ENCODE measurements around the gene HSFX1.
"Not testable (repeated sequence)": the region's sequence is repeated elsewhere in the genome, so short reads cannot be mapped to it uniquely, and the experiment has no call there.

The HSFX1 gene

GRCh38 chrX:149773768-149774167 lies at the start of gene HSFX1:
TSS of gene HSFX1 (plus strand) at chrX:149774068. CDS start at chrX:149774682, 614 bp downstream.
- not testable (repeated sequence) for DNase-seq (ENCODE audit: low read depth in 4 of 4, low spot score in 1 of 4)

GRCh38 chrX:149727308-149727707 lies 46.6 kb upstream of the HSFX1 start:
- DNase-seq (ENCODE audit: low read depth in 4 of 4, low spot score in 1 of 4), result not testable (repeated sequence)

- DNase-seq (ENCODE audit: low read depth in 4 of 4, low spot score in 1 of 4), result not testable (repeated sequence)
Measured at GRCh38 chrX:149742269-149742668, 31.6 kb upstream of the HSFX1 start.

GRCh38 chrX:149746390-149747007 lies 27.4 kb upstream of the HSFX1 start:
- DNase-seq (ENCODE audit: low read depth in 4 of 4, low spot score in 1 of 4), result not testable (repeated sequence)

- DNase-seq (ENCODE audit: low read depth in 4 of 4, low spot score in 1 of 4), result no peak
Measured at GRCh38 chrX:149757206-149758067, 16.4 kb upstream of the HSFX1 start.

DNA sequence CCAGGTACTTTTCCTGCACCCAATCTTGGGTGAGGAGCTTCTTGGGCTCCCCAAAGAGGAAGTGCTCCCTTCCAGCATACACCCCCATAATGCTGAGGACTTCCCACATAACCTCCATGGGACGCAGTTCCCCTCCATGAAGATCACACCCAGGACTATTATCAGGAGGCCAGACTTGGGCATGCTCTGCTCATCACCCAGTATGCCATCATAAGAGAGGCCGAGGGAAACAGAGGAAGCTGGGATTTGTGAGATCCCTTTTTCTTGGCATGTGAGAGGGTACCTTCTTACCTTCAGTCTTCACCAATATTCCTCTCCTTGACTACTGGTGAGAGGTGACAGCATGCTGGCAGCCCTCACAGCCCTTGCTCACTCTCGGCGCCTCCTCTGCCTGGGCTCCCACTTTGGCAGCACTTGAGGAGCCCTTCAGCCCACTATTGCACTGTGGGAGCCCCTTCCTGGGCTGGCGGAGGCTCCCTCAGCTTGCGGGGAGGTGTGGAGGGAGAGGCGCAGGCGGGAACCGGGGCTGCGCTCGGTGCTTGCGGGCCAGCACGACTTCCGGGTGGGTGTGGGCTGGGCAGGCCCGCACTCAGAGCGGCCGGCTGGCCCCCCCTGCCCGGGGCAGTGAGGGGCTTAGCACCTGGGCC lies 15.7 kb upstream of the HSFX1 start:
- no peak for DNase-seq (ENCODE audit: low read depth in 4 of 4, low spot score in 1 of 4)

DNA sequence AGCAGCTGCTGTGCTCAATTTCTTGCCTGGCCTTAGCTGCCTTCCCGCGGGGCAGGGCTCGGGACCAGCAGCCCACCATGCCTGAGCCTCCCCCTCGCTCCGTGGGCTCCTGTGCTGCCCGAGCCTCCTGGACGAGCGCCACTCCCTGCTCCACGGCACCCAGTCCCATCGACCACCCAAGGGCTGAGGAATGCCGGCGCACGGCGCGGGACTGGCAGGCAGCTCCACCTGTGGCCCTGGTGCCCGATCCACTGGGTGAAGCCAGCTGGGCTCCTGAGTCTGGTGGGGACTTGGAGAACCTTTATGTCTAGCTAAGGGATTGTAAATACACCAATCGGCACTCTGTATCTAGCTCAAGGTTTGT lies 15.2 kb upstream of the HSFX1 start:
- not testable (repeated sequence) for DNase-seq (ENCODE audit: low read depth in 4 of 4, low spot score in 1 of 4)

GRCh38 chrX:149759824-149760223 lies 14.0 kb upstream of the HSFX1 start:
- no peak for DNase-seq (ENCODE audit: low read depth in 4 of 4, low spot score in 1 of 4)

DNA sequence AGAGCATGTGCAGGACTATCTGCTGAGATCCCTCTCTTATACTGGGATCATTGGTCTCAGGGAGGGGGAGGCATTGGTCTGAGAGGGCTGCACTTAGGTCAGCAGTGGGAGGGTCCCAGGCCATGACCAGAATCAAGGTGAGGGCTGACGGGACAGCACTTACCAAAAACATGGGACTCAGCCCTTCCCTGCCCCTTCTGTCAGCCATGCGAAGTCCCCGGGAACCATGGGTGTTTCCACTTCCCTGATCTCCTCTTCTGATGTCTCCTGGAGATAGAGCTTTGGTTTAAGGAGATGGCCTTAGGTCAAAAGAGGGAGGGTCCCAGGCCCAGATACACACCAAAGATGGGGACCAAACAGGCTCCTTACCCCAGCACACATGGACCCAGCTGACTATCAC lies 12.9 kb upstream of the HSFX1 start:
- no peak for DNase-seq (ENCODE audit: low read depth in 4 of 4, low spot score in 1 of 4)

GRCh38 chrX:149761858-149762674 lies 11.8 kb upstream of the HSFX1 start:
- DNase-seq (ENCODE audit: low read depth in 4 of 4, low spot score in 1 of 4), result not testable (repeated sequence)

DNA sequence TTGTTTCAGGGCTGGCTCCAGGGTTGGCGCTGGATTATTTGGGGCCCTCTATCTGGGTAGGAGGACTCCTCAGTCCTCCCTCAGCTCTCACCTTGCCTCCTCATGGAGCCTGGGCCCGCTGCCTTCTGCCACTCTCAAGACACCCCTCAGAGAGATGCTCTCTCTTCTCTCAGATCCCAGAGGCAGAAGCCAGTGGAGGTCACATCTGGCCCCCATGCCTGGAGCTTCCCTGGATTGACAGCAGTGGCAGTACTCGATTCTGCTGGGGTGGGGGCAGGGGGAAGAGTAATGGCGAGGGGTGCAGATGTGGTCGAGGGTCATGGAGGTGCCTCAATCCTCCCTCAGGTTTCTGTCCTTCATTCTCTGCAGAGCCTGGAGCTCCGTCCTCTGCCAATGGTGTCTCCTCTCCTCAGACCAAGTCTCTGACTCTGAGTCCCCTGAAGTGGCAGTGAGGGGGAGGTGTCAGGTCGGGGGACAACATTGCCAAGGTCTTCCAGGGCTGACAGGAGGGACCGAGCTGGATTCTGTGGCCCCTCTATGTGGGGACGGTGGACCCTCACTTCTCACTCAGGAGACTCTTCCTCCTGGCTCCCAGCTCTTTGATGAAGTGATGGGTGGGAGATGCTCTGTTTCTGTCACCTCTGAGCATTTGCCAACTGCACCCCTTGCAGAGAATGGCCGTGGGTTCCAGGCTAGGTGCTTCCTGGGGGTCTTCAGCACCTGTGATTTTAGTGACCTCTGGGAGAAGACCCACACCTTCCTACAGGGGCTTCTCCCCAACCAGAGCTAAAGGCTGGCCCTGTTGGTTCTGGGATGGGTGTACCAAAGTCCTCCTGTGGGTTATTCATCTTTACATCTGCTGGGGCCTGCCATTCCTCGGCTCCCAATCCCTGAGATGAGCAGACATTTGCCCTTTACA lies 10.9 kb upstream of the HSFX1 start:
- DNase-seq (ENCODE audit: low read depth in 4 of 4, low spot score in 1 of 4), result no peak

- not testable (repeated sequence) for DNase-seq (ENCODE audit: low read depth in 4 of 4, low spot score in 1 of 4)
Measured at GRCh38 chrX:149770344-149770743, 3.5 kb upstream of the HSFX1 start.

DNA sequence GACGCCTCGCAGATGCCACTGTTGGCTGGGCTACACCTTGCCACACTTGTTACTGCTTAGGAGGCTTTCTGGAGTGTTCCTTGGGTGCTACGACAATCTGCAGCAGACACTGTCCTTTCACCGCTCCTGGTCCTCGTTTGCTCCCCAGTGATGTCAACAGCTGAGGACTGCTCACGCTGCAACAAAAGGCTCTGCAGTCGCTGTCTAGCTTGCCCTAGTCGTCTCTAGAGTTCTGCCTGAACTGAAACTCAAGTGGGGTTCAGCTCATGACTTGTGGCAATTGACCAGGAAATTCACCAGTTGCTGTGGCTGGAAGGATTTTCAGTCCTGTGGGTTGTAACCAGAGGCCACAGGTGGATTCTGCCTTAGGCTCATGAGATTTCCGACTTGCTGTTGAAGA lies 842 bp upstream of the HSFX1 start:
- not testable (repeated sequence) for DNase-seq (ENCODE audit: low read depth in 4 of 4, low spot score in 1 of 4)

- not testable (repeated sequence) for DNase-seq (ENCODE audit: low read depth in 4 of 4, low spot score in 1 of 4)
Measured at GRCh38 chrX:149777999-149778398, 4.1 kb downstream of the HSFX1 start.

GRCh38 chrX:149781727-149782126 lies 7.9 kb downstream of the HSFX1 start, which contains the start of gene MAGEA9:
TSS of gene MAGEA9 (plus strand) at chrX:149781930. CDS start at chrX:149786211, 4,281 bp downstream.
- DNase-seq (ENCODE audit: low read depth in 4 of 4, low spot score in 1 of 4), result not testable (repeated sequence)

DNA sequence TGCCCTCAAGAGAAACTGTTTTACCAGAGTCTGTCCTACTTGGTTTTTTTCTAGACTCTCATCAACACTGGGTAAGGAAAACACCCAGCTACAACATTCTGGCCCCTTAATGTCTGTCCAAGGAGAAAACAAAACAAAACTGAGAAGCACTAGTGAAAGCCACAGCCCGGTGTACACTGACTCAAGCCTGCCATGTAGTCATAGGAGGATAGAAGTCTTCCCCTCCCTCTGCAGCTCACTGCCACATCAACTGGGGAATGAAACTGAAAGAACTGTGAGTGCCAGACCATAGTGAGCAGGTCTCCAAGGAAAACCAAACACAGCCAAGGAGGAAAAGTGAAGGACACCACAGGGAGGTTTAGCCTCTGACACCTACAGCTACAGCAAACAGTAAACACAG lies 21.7 kb downstream of the HSFX1 start:
- DNase-seq (ENCODE audit: low read depth in 4 of 4, low spot score in 1 of 4), result not testable (repeated sequence)

GRCh38 chrX:149799095-149799714 lies 25.3 kb downstream of the HSFX1 start:
- DNase-seq (ENCODE audit: low read depth in 4 of 4, low spot score in 1 of 4), result no peak

DNA sequence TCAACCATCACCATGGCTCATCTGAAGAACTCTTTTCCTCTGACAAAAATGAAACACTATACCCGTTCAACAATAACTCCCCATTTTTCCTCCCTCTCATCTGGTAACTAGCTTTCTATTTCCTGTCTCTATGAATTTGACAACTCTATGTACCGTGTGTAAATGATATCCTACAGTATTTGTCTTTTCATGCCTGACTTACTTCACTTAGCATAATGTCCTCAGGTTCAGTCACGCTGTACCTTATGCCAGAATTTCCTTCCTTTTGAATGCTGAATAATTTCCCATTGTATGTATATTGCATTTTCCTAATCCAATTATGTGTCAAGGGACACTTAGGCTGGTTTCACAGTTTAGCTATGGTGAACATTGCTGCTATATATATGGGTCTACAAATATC lies 26.1 kb downstream of the HSFX1 start:
- DNase-seq (ENCODE audit: low read depth in 4 of 4, low spot score in 1 of 4), result no peak

GRCh38 chrX:149803458-149804062 lies 29.7 kb downstream of the HSFX1 start:
- DNase-seq (ENCODE audit: low read depth in 4 of 4, low spot score in 1 of 4), result no peak

Data from stimulated activated CD4-positive, alpha-beta T cell treated with anti-CD3 and anti-CD28 coated beads, Interleukin-1b, Interleukin-23, amount 100 ng/mL, for 24 hours (primary cell).